ENCODE results near the gene SPATA45.

Gene SPATA45

DNA sequence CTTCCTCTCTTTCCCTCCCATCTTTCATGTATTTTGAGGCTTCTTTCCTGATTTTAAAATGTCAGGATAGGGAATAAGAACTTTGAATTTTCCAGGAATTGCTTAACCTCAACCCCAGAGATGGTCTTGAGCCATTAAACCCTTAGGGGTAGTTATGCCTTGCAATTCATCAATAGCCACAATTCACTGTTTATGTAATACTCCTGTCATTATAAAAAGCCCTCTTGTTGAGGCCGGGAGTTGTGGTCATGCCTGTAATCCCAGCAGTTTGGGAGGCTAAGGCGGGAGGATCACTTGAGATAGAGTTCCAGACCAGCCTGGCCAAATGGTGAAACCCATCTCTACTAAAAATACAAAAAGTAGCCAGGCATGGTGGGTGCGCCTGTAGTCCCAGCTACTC, 24.5 kb downstream of the SPATA45 start:
- no peak overlapping the region for H3K4me2 ChIP-seq (ENCODE audit: low read depth, low read length, poor library complexity, severe bottlenecking)
- H3K27ac ChIP-seq (ENCODE audit: low read depth, low read length) = no peak overlapping the region
- H3K36me3 ChIP-seq (ENCODE audit: low read length) = no peaks in the 10 kb centered on the region
- no peak overlapping the region for H3K9ac ChIP-seq (ENCODE audit: low read length)
- H3K9me3 ChIP-seq (ENCODE audit: insufficient read depth, low read length) = peaks cover 11% of the 10 kb centered on the region; the same call in 1 of the 2 replicates
- H2AFZ ChIP-seq (ENCODE audit: low read depth, low read length, severe bottlenecking) = no peak overlapping the region
- no peak overlapping the region for H3K4me3 ChIP-seq (ENCODE audit: insufficient read depth, low read length, poor library complexity, severe bottlenecking)
- no peaks in the 10 kb centered on the region for H3K79me2 ChIP-seq (ENCODE audit: insufficient read depth, low read length)
- no peak for TF ChIP-seq EZH2phosphoT487 (conservative IDR thresholded peaks at IDR 0.05; ENCODE audit: low read length)
- no peaks in the 10 kb centered on the region for H3K27me3 ChIP-seq (ENCODE audit: low read length)
- no peaks in the 10 kb centered on the region for H3F3A ChIP-seq (ENCODE audit: insufficient read depth)
- H4K20me1 ChIP-seq (ENCODE audit: low read depth, low read length) = no peaks in the 10 kb centered on the region
- no peaks in the 10 kb centered on the region for H3K9me2 ChIP-seq (replicated peaks; ENCODE audit: insufficient read depth, low read length)

DNA sequence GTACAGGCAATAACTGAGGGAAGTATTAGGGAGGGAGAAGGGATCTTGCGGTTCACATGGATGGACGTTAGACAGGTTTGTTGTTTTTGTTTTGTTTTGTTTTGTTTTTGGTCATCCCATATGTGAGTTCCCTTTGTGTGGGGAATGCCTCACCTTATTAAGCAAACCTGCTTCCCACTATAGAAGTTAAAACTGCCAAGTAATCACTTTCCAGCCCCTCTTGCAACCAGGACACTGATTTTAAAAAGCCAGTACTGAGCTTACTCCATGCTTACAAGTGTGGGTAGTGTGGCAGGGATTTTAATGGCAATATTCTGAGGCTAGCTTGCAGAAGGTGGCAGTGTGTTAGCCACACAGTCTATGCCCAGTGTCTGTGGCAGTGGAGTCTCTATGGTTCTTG, 26.5 kb downstream of the SPATA45 start:
- Histone ChIP-seq H3K79me2 (ENCODE audit: insufficient read depth, low read length) (no peaks in the 10 kb centered on the region), H3K9ac (ENCODE audit: low read length) (no peak overlapping the region), H3K9me3 (ENCODE audit: insufficient read depth, low read length) (peaks cover 7% of the 10 kb centered on the region; the same call in 1 of the 2 replicates), H3K27me3 (ENCODE audit: low read length) (no peaks in the 10 kb centered on the region), H3K27ac (ENCODE audit: low read depth, low read length) (no peak overlapping the region), H3K4me2 (ENCODE audit: low read depth, low read length, poor library complexity, severe bottlenecking) (no peak overlapping the region), H3K4me3 (ENCODE audit: insufficient read depth, low read length, poor library complexity, severe bottlenecking) (no peak overlapping the region), H3K36me3 (ENCODE audit: low read length) (no peaks in the 10 kb centered on the region), H2AFZ (ENCODE audit: low read depth, low read length, severe bottlenecking) (no peak overlapping the region), H4K20me1 (ENCODE audit: low read depth, low read length) (no peaks in the 10 kb centered on the region), H3K9me2 (replicated peaks; ENCODE audit: insufficient read depth, low read length) (no peaks in the 10 kb centered on the region), H3F3A (ENCODE audit: insufficient read depth) (no peaks in the 10 kb centered on the region)
- TF ChIP-seq CTCF (IDR thresholded peaks at IDR 0.05; ENCODE audit: insufficient read depth, low read length, poor library complexity, severe bottlenecking) = no peak

DNA sequence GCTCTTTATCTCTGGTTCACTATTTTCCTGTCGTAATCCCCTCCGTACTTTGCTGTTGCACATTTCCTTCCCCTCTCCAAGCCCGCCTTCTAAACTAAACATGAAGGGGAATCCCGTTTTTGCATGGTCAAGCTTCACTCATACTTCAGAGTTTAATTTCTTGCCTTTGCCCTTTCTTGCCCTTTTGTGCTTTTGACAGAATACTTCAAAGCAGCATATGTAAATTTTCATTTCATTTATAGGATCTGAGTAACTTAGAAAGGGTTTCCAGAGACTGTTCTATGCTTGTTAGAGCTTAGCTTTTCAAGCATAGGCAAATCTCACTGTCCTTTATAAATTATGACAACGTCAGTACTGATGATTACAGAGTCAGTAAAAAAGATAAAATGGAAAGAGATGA, 27.7 kb downstream of the SPATA45 start:
- no peaks in the 10 kb centered on the region for H3K9me2 ChIP-seq (replicated peaks; ENCODE audit: insufficient read depth, low read length)
- H3K9me3 ChIP-seq (ENCODE audit: insufficient read depth, low read length) = no peaks in the 10 kb centered on the region
- TF ChIP-seq CTCF (IDR thresholded peaks at IDR 0.05; ENCODE audit: insufficient read depth, low read length, poor library complexity, severe bottlenecking) = no peak
- no peak for TF ChIP-seq EZH2phosphoT487 (conservative IDR thresholded peaks at IDR 0.05; ENCODE audit: low read length)
- H3K4me2 ChIP-seq (ENCODE audit: low read depth, low read length, poor library complexity, severe bottlenecking) = no peak overlapping the region
- H3K4me3 ChIP-seq (ENCODE audit: insufficient read depth, low read length, poor library complexity, severe bottlenecking) = no peak overlapping the region
- H3K27me3 ChIP-seq (ENCODE audit: low read length) = no peaks in the 10 kb centered on the region
- no peak overlapping the region for H2AFZ ChIP-seq (ENCODE audit: low read depth, low read length, severe bottlenecking)
- H3K36me3 ChIP-seq (ENCODE audit: low read length) = 0 out of 2 replicates have a peak, but pooled peaks cover 2% of the 10 kb centered on the region
- no peaks in the 10 kb centered on the region for H3F3A ChIP-seq (ENCODE audit: insufficient read depth)
- H3K79me2 ChIP-seq (ENCODE audit: insufficient read depth, low read length) = no peaks in the 10 kb centered on the region
- H4K20me1 ChIP-seq (ENCODE audit: low read depth, low read length) = no peaks in the 10 kb centered on the region
- no peak overlapping the region for H3K9ac ChIP-seq (ENCODE audit: low read length)
- no peak overlapping the region for H3K27ac ChIP-seq (ENCODE audit: low read depth, low read length)

- H3K27ac ChIP-seq (ENCODE audit: low read depth, low read length) = no peak overlapping the region
- no peak overlapping the region for H3K9ac ChIP-seq (ENCODE audit: low read length)
- peaks cover 8% of the 10 kb centered on the region; the same call in 1 of the 2 replicates for H3K36me3 ChIP-seq (ENCODE audit: low read length)
Measured at GRCh38 chr1:212816567-212817278, 30.7 kb downstream of the SPATA45 start.

More at GRCh38 chr1:212816567-212817278, 30.7 kb downstream of the SPATA45 start:
- H3K27me3 ChIP-seq (ENCODE audit: low read length) = no peaks in the 10 kb centered on the region
- H3K4me3 ChIP-seq (ENCODE audit: insufficient read depth, low read length, poor library complexity, severe bottlenecking) = no peak overlapping the region
- H3K79me2 ChIP-seq (ENCODE audit: insufficient read depth, low read length) = no peaks in the 10 kb centered on the region
- TF ChIP-seq CTCF (IDR thresholded peaks at IDR 0.05; ENCODE audit: insufficient read depth, low read length, poor library complexity, severe bottlenecking) (no peak), EZH2phosphoT487 (conservative IDR thresholded peaks at IDR 0.05; ENCODE audit: low read length) (no peak)
- H3F3A ChIP-seq (ENCODE audit: insufficient read depth) = no peaks in the 10 kb centered on the region
- H3K9me2 ChIP-seq (replicated peaks; ENCODE audit: insufficient read depth, low read length) = no peaks in the 10 kb centered on the region
- no peak overlapping the region for H2AFZ ChIP-seq (ENCODE audit: low read depth, low read length, severe bottlenecking)
- no peaks in the 10 kb centered on the region for H4K20me1 ChIP-seq (ENCODE audit: low read depth, low read length)
- no peaks in the 10 kb centered on the region for H3K9me3 ChIP-seq (ENCODE audit: insufficient read depth, low read length)
- H3K4me2 ChIP-seq (ENCODE audit: low read depth, low read length, poor library complexity, severe bottlenecking) = no peak overlapping the region
